ENCODE measurements around the gene DPH5. TPM values are rescaled to one million over a fixed set of nuclear protein-coding genes. Genes with fewer than 3 reads are reported as not detected.

DPH5 gene
- total RNA-seq, 1 donor from 2014 or later = 14.2 TPM

GRCh38 chr1:101064697-101065096, 39.1 kb upstream of the DPH5 start:
- DNase-seq (ENCODE audit: low read depth) = no peak
- TF ChIP-seq, protein P1, sequence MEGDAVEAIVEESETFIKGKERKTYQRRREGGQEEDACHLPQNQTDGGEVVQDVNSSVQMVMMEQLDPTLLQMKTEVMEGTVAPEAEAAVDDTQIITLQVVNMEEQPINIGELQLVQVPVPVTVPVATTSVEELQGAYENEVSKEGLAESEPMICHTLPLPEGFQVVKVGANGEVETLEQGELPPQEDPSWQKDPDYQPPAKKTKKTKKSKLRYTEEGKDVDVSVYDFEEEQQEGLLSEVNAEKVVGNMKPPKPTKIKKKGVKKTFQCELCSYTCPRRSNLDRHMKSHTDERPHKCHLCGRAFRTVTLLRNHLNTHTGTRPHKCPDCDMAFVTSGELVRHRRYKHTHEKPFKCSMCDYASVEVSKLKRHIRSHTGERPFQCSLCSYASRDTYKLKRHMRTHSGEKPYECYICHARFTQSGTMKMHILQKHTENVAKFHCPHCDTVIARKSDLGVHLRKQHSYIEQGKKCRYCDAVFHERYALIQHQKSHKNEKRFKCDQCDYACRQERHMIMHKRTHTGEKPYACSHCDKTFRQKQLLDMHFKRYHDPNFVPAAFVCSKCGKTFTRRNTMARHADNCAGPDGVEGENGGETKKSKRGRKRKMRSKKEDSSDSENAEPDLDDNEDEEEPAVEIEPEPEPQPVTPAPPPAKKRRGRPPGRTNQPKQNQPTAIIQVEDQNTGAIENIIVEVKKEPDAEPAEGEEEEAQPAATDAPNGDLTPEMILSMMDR (conservative IDR thresholded peaks at IDR 0.05; ENCODE audit: low read depth, low read length) = no peak
- H3K4me3 ChIP-seq (ENCODE audit: low read depth, low read length) = no peak overlapping the region

- TF ChIP-seq, protein P1 (conservative IDR thresholded peaks at IDR 0.05; ENCODE audit: low read depth, low read length) = no peak
- peak; percentile 58 for DNase-seq (ENCODE audit: low read depth)
- no peak overlapping the region for H3K4me3 ChIP-seq (ENCODE audit: low read depth, low read length)
Observed at GRCh38 chr1:101060992-101061391, 35.4 kb upstream of the DPH5 start.

- DNase-seq (ENCODE audit: low read depth) = no peak
- H3K4me3 ChIP-seq (ENCODE audit: low read depth, low read length) = no peak overlapping the region
- TF ChIP-seq, protein P1 (conservative IDR thresholded peaks at IDR 0.05; ENCODE audit: low read depth, low read length) = no peak
Observed at GRCh38 chr1:101059945-101060542, 34.5 kb upstream of the DPH5 start.

DNA sequence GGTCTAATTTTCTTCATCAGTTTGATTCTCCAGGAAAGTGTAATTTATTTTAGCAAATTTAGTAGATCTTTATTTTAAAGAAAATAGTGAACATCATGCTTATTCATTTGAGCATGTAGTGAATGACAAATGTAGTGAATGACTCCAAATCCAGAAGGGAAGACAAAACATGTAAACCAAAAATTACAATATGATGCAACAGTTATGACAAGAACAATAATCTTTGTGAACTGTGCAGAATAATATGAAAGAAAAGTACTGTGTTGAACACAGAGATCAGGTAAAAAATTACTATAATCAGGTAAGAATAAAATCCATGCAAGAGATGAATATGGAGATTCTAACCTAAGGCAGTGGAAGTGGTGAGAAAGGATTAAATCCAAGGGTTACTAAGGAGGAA, 30.0 kb upstream of the DPH5 start:
- DNase-seq (ENCODE audit: low read depth) = no peak
- TF ChIP-seq, protein P1 (conservative IDR thresholded peaks at IDR 0.05; ENCODE audit: low read depth, low read length) = no peak
- no peak overlapping the region for H3K4me3 ChIP-seq (ENCODE audit: low read depth, low read length)

GRCh38 chr1:101051688-101052638, 26.4 kb upstream of the DPH5 start:
- DNase-seq (ENCODE audit: low read depth) = no peak
- TF ChIP-seq, protein P1 (conservative IDR thresholded peaks at IDR 0.05; ENCODE audit: low read depth, low read length) = no peak
- H3K4me3 ChIP-seq (ENCODE audit: low read depth, low read length) = no peak overlapping the region

GRCh38 chr1:101050869-101051268, 25.3 kb upstream of the DPH5 start:
- DNase-seq (ENCODE audit: low read depth) = no peak
- TF ChIP-seq, protein P1 (conservative IDR thresholded peaks at IDR 0.05; ENCODE audit: low read depth, low read length) = no peak
- no peak overlapping the region for H3K4me3 ChIP-seq (ENCODE audit: low read depth, low read length)
